ENCODE data around the gene ZNF784. TPM values are rescaled to one million over a fixed set of nuclear protein-coding genes. Genes with fewer than 3 reads are reported as not detected.

The ZNF784 gene
- total RNA-seq, 4 donors from 2014 or later: 1.5 to 6.9 (median 1.9) TPM

GRCh38 chr19:55644191-55644833, 19.9 kb upstream of the ZNF784 start:
- WGBS, 2 donors: 46 to 47% methylated on average over 12 of the region's 12 CpGs
- Histone ChIP-seq H3K27me3 (no peaks in the 10 kb centered on the region), H3K4me3 (peak overlapping the region; percentile 62 to 93 (median 90)), H3K36me3 (peaks cover 0 to 16% (median 0%) of the 10 kb centered on the region in 3 donors), H3K4me1 (peaks cover 0 to 80% (median 48%) of the 10 kb centered on the region in 4 donors), H3K9me3 (no peaks in the 10 kb centered on the region), H3K27ac (peak overlapping the region in 3 of 4 donors; percentile 95 to 98 (median 98))
- no peak for DNase-seq (ENCODE audit: low spot score in 2 of 2)
- TF ChIP-seq POLR2A (IDR thresholded peaks at IDR 0.05) (no peak), EP300 (IDR thresholded peaks at IDR 0.05) (no peak), CTCF (IDR thresholded peaks at IDR 0.05) (no peak)

- 0 to 1% methylated on average over 15 of the region's 15 CpGs for WGBS, 2 donors
- no peak for DNase-seq (ENCODE audit: low spot score in 2 of 2)
- Histone ChIP-seq H3K36me3 (peaks cover 0 to 16% (median 0%) of the 10 kb centered on the region in 3 donors), H3K9me3 (no peaks in the 10 kb centered on the region), H3K27ac (peak overlapping the region; percentile 55 to 98 (median 96)), H3K27me3 (no peaks in the 10 kb centered on the region), H3K4me1 (peaks cover 0 to 80% (median 47%) of the 10 kb centered on the region in 4 donors), H3K4me3 (peak overlapping the region; percentile 62 to 93 (median 90))
- TF ChIP-seq CTCF (IDR thresholded peaks at IDR 0.05): no peak
- no peak for TF ChIP-seq EP300 (IDR thresholded peaks at IDR 0.05)
- TF ChIP-seq POLR2A (IDR thresholded peaks at IDR 0.05): no peak
Observed at GRCh38 chr19:55643887-55644176, 19.5 kb upstream of the ZNF784 start.

GRCh38 chr19:55643003-55643886, 18.9 kb upstream of the ZNF784 start, which contains the start of gene ZNF581:
TSS of gene ZNF581 (plus strand) at chr19:55643649. CDS start at chr19:55644572, 923 bp downstream.
- peaks cover 0 to 80% (median 45%) of the 10 kb centered on the region in 4 donors for H3K4me1 ChIP-seq
- DNase-seq (ENCODE audit: low spot score in 2 of 2): peak in 1 of 2 donors; percentile 66
- WGBS, 2 donors: 0 to 2% methylated on average over 43 to 56 of the region's 56 CpGs

GRCh38 chr19:55642153-55643002, 18.0 kb upstream of the ZNF784 start:
- Histone ChIP-seq H3K36me3 (peaks cover 0 to 22% (median 0%) of the 10 kb centered on the region in 3 donors), H3K27me3 (no peaks in the 10 kb centered on the region), H3K4me1 (peaks cover 0 to 83% (median 46%) of the 10 kb centered on the region in 4 donors), H3K4me3 (peak overlapping the region; percentile 62 to 93 (median 90)), H3K27ac (peak overlapping the region; percentile 31 to 98 (median 96)), H3K9me3 (no peaks in the 10 kb centered on the region)
- TF ChIP-seq EP300 (IDR thresholded peaks at IDR 0.05) (no peak), CTCF (IDR thresholded peaks at IDR 0.05) (no peak), POLR2A (IDR thresholded peaks at IDR 0.05) (no peak)
- WGBS, 2 donors: 1 to 4% methylated on average over 19 to 35 of the region's 65 CpGs
- DNase-seq (ENCODE audit: low spot score in 2 of 2): no peak

More at GRCh38 chr19:55643003-55643886, 18.9 kb upstream of the ZNF784 start, which contains the start of gene ZNF581:
- no peaks in the 10 kb centered on the region for H3K9me3 ChIP-seq
- TF ChIP-seq POLR2A (IDR thresholded peaks at IDR 0.05): no peak
- TF ChIP-seq CTCF (IDR thresholded peaks at IDR 0.05): peak in 1 of 5 experiments; percentile 42
- peak; percentile 21 to 81 for TF ChIP-seq EP300 (IDR thresholded peaks at IDR 0.05)
- peak within 1 kb of the TSS; percentile 62 to 93 (median 90) for H3K4me3 ChIP-seq
- H3K36me3 ChIP-seq: peaks cover 0 to 20% (median 0%) of the 10 kb centered on the region in 3 donors
- H3K27ac ChIP-seq: peak within 1 kb of the TSS; percentile 55 to 98 (median 96)
- H3K27me3 ChIP-seq: no peaks in the 10 kb centered on the region

All from tibial nerve (tissue), 4 donors.